DOHH2 (cell line): ENCODE measurements around the gene CWC15.

Source experiments
- H3F3A ChIP-seq: fragments of 200-600 bp; sonication (generic), shearing (Covaris generic); 2 replicates; pipeline ENCODE4 v1.6.0; 2016; ENCODE audit warnings: antibody characterized with exemption, mild to moderate bottlenecking; ENCODE audit not compliant: control insufficient read depth, insufficient read depth
- H3K27ac ChIP-seq: fragments of 200-600 bp; sonication (generic); 2 replicates; pipeline ENCODE4 v1.5.1; 2014; ENCODE audit warnings: low read depth, mild to moderate bottlenecking, low read length, moderate library complexity
- H3K27me3 ChIP-seq: fragments of 200-600 bp; sonication (generic); 2 replicates; pipeline ENCODE4 v1.6.1; 2014; ENCODE audit warnings: mild to moderate bottlenecking, low read length, mixed read lengths; ENCODE audit not compliant: control insufficient read depth
- H3K36me3 ChIP-seq: fragments of 200-600 bp; sonication (generic); 2 replicates; pipeline ENCODE4 v1.6.1; 2014; ENCODE audit warnings: mild to moderate bottlenecking, low read length, moderate library complexity, mixed read lengths; ENCODE audit not compliant: control insufficient read depth
- H3K4me1 ChIP-seq: fragments of 200-600 bp; sonication (generic); 2 replicates; pipeline ENCODE4 v1.6.1; 2014; ENCODE audit warnings: mild to moderate bottlenecking, low read length, mixed read lengths; ENCODE audit not compliant: control insufficient read depth
- H3K4me2 ChIP-seq: fragments of 200-600 bp; sonication (generic); 2 replicates; pipeline ENCODE4 v1.6.0; 2014; ENCODE audit warnings: mild to moderate bottlenecking, low read length, moderate library complexity
- H3K4me3 ChIP-seq: fragments of 200-600 bp; sonication (generic); 2 replicates; pipeline ENCODE4 v1.5.1; 2014; ENCODE audit warnings: mild to moderate bottlenecking, low read length, mixed read lengths
- H3K79me2 ChIP-seq: fragments of 200-600 bp; sonication (generic); 2 replicates; pipeline ENCODE4 v1.6.1; 2014; ENCODE audit warnings: mild to moderate bottlenecking, low read length, mixed read lengths; ENCODE audit not compliant: control insufficient read depth
- H3K9me2 ChIP-seq: fragments of 200-600 bp; sonication (generic); replicated peaks from 2 replicates; pipeline ENCODE4 v1.6.1; 2014; ENCODE audit warnings: mild to moderate bottlenecking, low read length, mixed read lengths; ENCODE audit not compliant: control insufficient read depth
- H3K9me3 ChIP-seq: fragments of 200-600 bp; sonication (generic); 2 replicates; pipeline ENCODE4 v1.6.1; 2014; ENCODE audit warnings: antibody characterized with exemption, low read length, mixed read lengths; ENCODE audit not compliant: control insufficient read depth, insufficient read depth
- H4K20me1 ChIP-seq: fragments of 200-600 bp; sonication (generic); 2 replicates; pipeline ENCODE4 v1.6.0; 2014; ENCODE audit warnings: low read depth, mild to moderate bottlenecking, antibody characterized with exemption, low read length, moderate library complexity; ENCODE audit not compliant: control insufficient read depth, insufficient read depth
- CTCF ChIP-seq: fragments of 200-600 bp; sonication (generic); IDR thresholded peaks from one replicate; pipeline ENCODE4 v1.5.1; 2014; ENCODE audit warnings: antibody characterized with exemption, mild to moderate bottlenecking, low read depth, low read length; ENCODE audit not compliant: poor library complexity, severe bottlenecking
- EZH2phosphoT487 ChIP-seq: fragments of 200-600 bp; sonication (generic); IDR thresholded peaks from 2 replicates; pipeline ENCODE4 v1.6.1; 2017; ENCODE audit warnings: borderline replicate concordance, mild to moderate bottlenecking, antibody characterized with exemption, low read length, moderate library complexity, mixed read lengths

Gene CWC15

GRCh38 chr11:95011376-95011775, 38.0 kb upstream of the CWC15 start:
- H4K20me1 ChIP-seq = no peaks in the 10 kb centered on the region
- peaks cover 8% of the 10 kb centered on the region; the same call in 1 of the 2 replicates for H3K27me3 ChIP-seq
- H3K9me3 ChIP-seq = no peaks in the 10 kb centered on the region
- no peak overlapping the region for H3K4me2 ChIP-seq
- H3K36me3 ChIP-seq = no peaks in the 10 kb centered on the region
- H3K79me2 ChIP-seq = no peaks in the 10 kb centered on the region
- H3K27ac ChIP-seq = no peak overlapping the region
- no peaks in the 10 kb centered on the region for H3F3A ChIP-seq
- TF ChIP-seq CTCF = no peak
- no peak for TF ChIP-seq EZH2phosphoT487
- no peaks in the 10 kb centered on the region for H3K4me1 ChIP-seq
- no peak overlapping the region for H3K4me3 ChIP-seq
- H3K9me2 ChIP-seq = no peaks in the 10 kb centered on the region

GRCh38 chr11:95005642-95006041, 32.3 kb upstream of the CWC15 start:
- Histone ChIP-seq H3K9me3 (no peaks in the 10 kb centered on the region), H3K4me2 (no peak overlapping the region), H3K4me3 (no peak overlapping the region), H3K27ac (no peak overlapping the region), H3K36me3 (no peaks in the 10 kb centered on the region), H3F3A (no peaks in the 10 kb centered on the region), H3K27me3 (peaks cover 5% of the 10 kb centered on the region; the same call in 1 of the 2 replicates), H3K79me2 (no peaks in the 10 kb centered on the region), H3K4me1 (no peaks in the 10 kb centered on the region), H4K20me1 (no peaks in the 10 kb centered on the region), H3K9me2 (no peaks in the 10 kb centered on the region)
- TF ChIP-seq CTCF (no peak), EZH2phosphoT487 (no peak)

- no peaks in the 10 kb centered on the region for H3K4me1 ChIP-seq
- no peaks in the 10 kb centered on the region for H3K9me2 ChIP-seq
- peaks cover 5% of the 10 kb centered on the region; the same call in 1 of the 2 replicates for H3K27me3 ChIP-seq
- H3K36me3 ChIP-seq = no peaks in the 10 kb centered on the region
- no peaks in the 10 kb centered on the region for H3K9me3 ChIP-seq
- no peaks in the 10 kb centered on the region for H3F3A ChIP-seq
- H4K20me1 ChIP-seq = no peaks in the 10 kb centered on the region
- no peak overlapping the region for H3K4me2 ChIP-seq
- no peak overlapping the region for H3K4me3 ChIP-seq
- no peak overlapping the region for H3K27ac ChIP-seq
- no peaks in the 10 kb centered on the region for H3K79me2 ChIP-seq
- TF ChIP-seq EZH2phosphoT487 (no peak), CTCF (no peak)
Observed at GRCh38 chr11:95003716-95004115, 30.4 kb upstream of the CWC15 start.
